Measurements from ENCODE around the gene UGT1A3. TPM values are rescaled to one million over a fixed set of nuclear protein-coding genes. Genes with fewer than 3 reads are reported as not detected.

Gene UGT1A3
- not detected in 2 replicates for total RNA-seq

DNA sequence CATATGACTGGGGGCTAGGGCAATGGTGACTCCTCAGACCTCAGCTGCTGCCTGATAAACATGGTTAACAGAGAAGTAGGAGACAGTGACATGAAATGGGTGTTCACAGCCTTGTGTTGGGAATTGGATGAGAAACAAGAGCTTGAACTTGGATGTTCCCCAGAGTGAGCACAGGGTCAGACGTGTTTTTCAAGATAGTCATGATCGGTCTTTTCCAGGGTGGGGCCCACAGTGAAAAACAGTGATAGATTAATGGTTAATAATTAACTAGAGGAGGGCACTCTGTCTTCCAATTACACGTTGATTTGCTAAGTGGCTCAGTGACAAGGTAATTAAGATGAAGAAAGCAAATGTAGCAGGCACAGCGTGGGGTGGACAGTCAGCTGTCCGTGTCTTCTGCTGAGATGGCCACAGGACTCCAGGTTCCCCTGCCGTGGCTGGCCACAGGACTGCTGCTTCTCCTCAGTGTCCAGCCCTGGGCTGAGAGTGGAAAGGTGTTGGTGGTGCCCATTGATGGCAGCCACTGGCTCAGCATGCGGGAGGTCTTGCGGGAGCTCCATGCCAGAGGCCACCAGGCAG is at the start of gene UGT1A3:
Gene UGT1A3, plus strand, starts transcription at position 320 of the 579 bp plus-strand sequence. Its CDS starts 85 bp downstream, at position 405.

DNA sequence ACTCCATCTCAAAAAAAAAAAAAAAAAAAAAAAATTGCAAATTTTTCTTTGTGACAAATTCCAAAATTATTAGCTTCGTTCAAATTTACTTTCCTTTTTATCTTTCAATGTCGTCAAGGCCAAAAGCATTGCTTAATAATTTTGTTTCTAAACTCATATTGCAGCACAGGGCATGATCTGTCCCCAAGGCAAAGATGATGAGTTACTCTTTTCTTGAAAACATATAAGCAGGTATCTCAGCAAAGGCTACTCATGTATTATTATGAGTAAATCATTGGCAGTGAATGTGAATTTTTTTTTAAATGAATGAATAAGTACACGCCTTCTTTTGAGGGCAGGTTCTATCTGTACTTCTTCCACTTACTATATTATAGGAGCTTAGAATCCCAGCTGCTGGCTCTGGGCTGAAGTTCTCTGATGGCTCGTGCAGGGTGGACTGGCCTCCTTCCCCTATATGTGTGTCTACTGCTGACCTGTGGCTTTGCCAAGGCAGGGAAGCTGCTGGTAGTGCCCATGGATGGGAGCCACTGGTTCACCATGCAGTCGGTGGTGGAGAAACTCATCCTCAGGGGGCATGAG is 47.2 kb upstream of the UGT1A3 start, which contains the start of gene UGT1A7:
Gene UGT1A7, plus strand, starts transcription at position 381 of the 579 bp plus-strand sequence. Its CDS starts 37 bp downstream, at position 418.

DNA sequence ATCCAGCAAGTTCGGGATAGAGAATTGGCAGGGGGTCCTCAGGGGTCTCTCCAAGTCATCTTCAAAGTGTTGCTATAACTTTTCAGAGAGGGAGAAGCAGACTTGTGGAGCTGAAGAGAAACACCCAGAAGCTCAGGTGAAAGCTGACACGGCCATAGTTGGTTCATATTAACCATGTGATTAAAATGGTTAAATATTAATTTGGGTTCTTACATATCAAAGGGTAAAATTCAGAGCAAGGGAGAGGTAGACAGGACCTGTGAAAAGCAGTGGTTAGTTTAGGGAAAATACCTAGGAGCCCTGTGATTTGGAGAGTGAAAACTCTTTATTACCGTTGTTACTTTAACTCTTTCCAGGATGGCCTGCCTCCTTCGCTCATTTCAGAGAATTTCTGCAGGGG is 36.2 kb upstream of the UGT1A3 start, which contains the start of gene UGT1A6:
Gene UGT1A6, plus strand, starts transcription at position 243 of the 400 bp plus-strand sequence. Its CDS starts 115 bp downstream, at position 358.

DNA sequence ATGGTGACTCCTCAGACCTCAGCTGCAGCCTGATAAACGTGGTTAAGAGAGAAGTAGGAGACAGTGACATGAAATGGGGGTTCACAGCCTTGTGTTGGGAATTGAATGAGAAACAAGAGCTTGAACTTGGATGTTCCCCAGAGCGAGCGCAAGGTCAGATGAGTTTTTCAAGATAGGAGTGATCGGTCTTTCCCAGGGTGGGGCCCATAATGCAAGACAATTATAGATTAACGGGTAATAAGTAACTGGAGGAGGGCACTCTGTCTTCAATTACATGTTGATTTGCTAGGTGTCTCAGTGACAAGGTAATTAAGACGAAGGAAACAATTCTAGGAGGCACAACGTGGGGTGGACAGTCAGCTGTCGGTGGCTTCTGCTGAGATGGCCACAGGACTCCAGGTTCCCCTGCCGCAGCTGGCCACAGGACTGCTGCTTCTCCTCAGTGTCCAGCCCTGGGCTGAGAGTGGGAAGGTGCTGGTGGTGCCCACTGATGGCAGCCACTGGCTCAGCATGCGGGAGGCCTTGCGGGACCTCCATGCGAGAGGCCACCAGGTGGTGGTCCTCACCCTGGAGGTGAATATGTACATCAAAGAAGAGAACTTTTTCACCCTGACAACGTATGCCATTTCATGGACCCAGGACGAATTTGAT is 16.1 kb upstream of the UGT1A3 start, which contains the start of gene UGT1A5:
Gene UGT1A5, plus strand, starts transcription at position 297 of the 651 bp plus-strand sequence. Its CDS starts 85 bp downstream, at position 382.

DNA sequence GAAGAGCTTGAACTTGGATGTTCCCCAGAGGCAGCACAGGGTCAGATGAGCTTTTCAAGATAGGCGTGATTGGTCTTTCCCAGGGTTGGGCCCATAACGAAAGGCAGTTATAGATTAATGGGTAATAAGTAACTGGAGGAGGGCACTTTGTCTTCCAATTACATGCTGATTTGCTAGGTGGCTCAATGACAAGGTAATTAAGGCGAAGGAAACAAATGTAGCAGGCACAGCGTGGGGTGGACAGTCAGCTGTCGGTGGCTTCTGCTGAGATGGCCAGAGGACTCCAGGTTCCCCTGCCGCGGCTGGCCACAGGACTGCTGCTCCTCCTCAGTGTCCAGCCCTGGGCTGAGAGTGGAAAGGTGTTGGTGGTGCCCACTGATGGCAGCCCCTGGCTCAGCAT is 10.3 kb upstream of the UGT1A3 start, which contains the start of gene UGT1A4:
Gene UGT1A4, plus strand, starts transcription at position 185 of the 400 bp plus-strand sequence. Its CDS starts 85 bp downstream, at position 270.

DNA sequence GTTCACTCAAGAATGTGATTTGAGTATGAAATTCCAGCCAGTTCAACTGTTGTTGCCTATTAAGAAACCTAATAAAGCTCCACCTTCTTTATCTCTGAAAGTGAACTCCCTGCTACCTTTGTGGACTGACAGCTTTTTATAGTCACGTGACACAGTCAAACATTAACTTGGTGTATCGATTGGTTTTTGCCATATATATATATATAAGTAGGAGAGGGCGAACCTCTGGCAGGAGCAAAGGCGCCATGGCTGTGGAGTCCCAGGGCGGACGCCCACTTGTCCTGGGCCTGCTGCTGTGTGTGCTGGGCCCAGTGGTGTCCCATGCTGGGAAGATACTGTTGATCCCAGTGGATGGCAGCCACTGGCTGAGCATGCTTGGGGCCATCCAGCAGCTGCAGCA is 31.2 kb downstream of the UGT1A3 start, which contains the start of gene UGT1A1:
Gene UGT1A1, plus strand, starts transcription at position 228 of the 400 bp plus-strand sequence. Its CDS starts 18 bp downstream, at position 246.

DNA sequence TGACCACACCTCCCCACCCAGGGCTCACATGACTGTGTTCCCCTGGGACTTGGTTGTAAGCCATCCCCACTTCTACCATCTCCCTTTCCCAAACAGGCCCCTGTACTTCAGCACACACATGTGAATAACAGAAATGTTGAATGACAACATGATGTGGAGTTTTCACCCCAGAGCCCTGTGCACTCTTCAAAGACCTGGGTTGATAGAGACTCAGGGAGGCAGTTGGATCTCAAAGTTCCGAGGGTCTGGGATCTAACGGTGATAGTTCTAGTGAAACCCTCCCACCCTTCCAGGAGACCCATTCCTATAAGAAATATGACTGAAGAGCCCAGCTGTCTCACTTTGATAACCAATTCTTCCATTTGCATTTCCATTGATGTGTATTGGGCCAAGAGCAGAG is 49.2 kb downstream of the UGT1A3 start, which contains the start of gene MROH2A:
Gene MROH2A, plus strand, starts transcription at position 301 of the 400 bp plus-strand sequence. CDS start 1,029 bp downstream, outside the sequence.

Other genes with a start within 250 kb of the UGT1A3 start
- gene USP40, start 162.3 kb upstream of the UGT1A3 start, total RNA-seq: 25.3 and 31.6 TPM in 2 replicates
- not detected in 2 replicates for gene UGT1A8, start 111.4 kb upstream of the UGT1A3 start, total RNA-seq
- gene UGT1A10, start 92.6 kb upstream of the UGT1A3 start, total RNA-seq: not detected in 2 replicates
- 0.13 and 0.16 TPM in 2 replicates for gene UGT1A9, start 57.1 kb upstream of the UGT1A3 start, total RNA-seq
- gene UGT1A7, start 47.1 kb upstream of the UGT1A3 start, total RNA-seq: not detected in 2 replicates
- 0.65 and 7.6 TPM in 2 replicates for gene UGT1A6, start 36.2 kb upstream of the UGT1A3 start, total RNA-seq
- not detected in 2 replicates for gene UGT1A5, start 16.1 kb upstream of the UGT1A3 start, total RNA-seq
- not detected in 2 replicates for gene UGT1A4, start 10.3 kb upstream of the UGT1A3 start, total RNA-seq
- gene UGT1A1, start 31.2 kb downstream of the UGT1A3 start, total RNA-seq: 0.13 TPM in 1 of 2 replicates, not detected in the other
- gene MROH2A, start 49.3 kb downstream of the UGT1A3 start, total RNA-seq: not detected in 2 replicates
- gene HJURP, start 125.5 kb downstream of the UGT1A3 start, total RNA-seq: 2.7 and 62.2 TPM in 2 replicates
- gene TRPM8, start 188.3 kb downstream of the UGT1A3 start, total RNA-seq: 0.33 and 0.38 TPM in 2 replicates

Data from mesangial cell (primary cell).